ENCODE measurements around the gene HK1.

- TF ChIP-seq CTCF (IDR thresholded peaks at IDR 0.05; ENCODE audit: low read depth, low read length): no peak
- TF ChIP-seq EZH2phosphoT487 (IDR thresholded peaks at IDR 0.05; ENCODE audit: low read depth): no peak
Measured at GRCh38 chr10:69319841-69320316, 41.6 kb downstream of the HK1 start.
